Measurements from ENCODE around the gene LAD1. TPM values are rescaled to one million over a fixed set of nuclear protein-coding genes. Genes with fewer than 3 reads are reported as not detected.

The LAD1 gene
- total and polyA plus RNA-seq, 2 donors (not counting 1 experiment from before 2014, with no cell fraction given): not detected

- Histone ChIP-seq H3K9me3 (ENCODE audit: control insufficient read depth, insufficient read depth, low read depth, low read length) (no peaks in the 10 kb centered on the region), H4K20me1 (ENCODE audit: control insufficient read depth, extremely low read depth, insufficient read depth, low read length) (no peaks in the 10 kb centered on the region), H3K4me2 (ENCODE audit: extremely low read depth, insufficient read depth, low read length) (no peak overlapping the region), H3K79me2 (ENCODE audit: control insufficient read depth, insufficient read depth, low read length) (no peaks in the 10 kb centered on the region), H3K9ac (ENCODE audit: insufficient read depth, low read length) (no peak overlapping the region), H3K4me3 (replicated peaks in 1 of 4; ENCODE audit: control extremely low read depth in 1 of 4, insufficient read depth in 1 of 4, low read depth in 3 of 4, low read length in 4 of 4) (no peak overlapping the region), H3K27ac (ENCODE audit: insufficient read depth, low read length) (no peak overlapping the region), H3K4me1 (ENCODE audit: control insufficient read depth, extremely low read depth, insufficient read depth, low read length) (no peaks in the 10 kb centered on the region), H3K27me3 (ENCODE audit: control insufficient read depth, insufficient read depth, low read length) (peaks cover 4% of the 10 kb centered on the region), H2AFZ (ENCODE audit: low read length) (no peak overlapping the region), H3K36me3 (ENCODE audit: control insufficient read depth, insufficient read depth, low read length) (no peaks in the 10 kb centered on the region)
- DNase-seq (ENCODE audit: low read depth in 2 of 2): no peak
- no peak for TF ChIP-seq EZH2 (IDR thresholded peaks at IDR 0.05; ENCODE audit: low read length, missing control alignments)
- no peak for TF ChIP-seq CTCF (conservative IDR thresholded peaks at IDR 0.05 in 1 of 2, IDR thresholded peaks at IDR 0.05 in 1 of 2; ENCODE audit: low read depth in 1 of 2, low read length in 2 of 2)
Observed at GRCh38 chr1:201445310-201445709, 46.2 kb upstream of the LAD1 start.

- Histone ChIP-seq H2AFZ (ENCODE audit: low read length) (no peak overlapping the region), H3K4me1 (ENCODE audit: control insufficient read depth, extremely low read depth, insufficient read depth, low read length) (no peaks in the 10 kb centered on the region), H3K79me2 (ENCODE audit: control insufficient read depth, insufficient read depth, low read length) (no peaks in the 10 kb centered on the region), H3K9me3 (ENCODE audit: control insufficient read depth, insufficient read depth, low read depth, low read length) (no peaks in the 10 kb centered on the region), H3K27ac (ENCODE audit: insufficient read depth, low read length) (no peak overlapping the region), H3K36me3 (ENCODE audit: control insufficient read depth, insufficient read depth, low read length) (no peaks in the 10 kb centered on the region), H3K4me2 (ENCODE audit: extremely low read depth, insufficient read depth, low read length) (no peak overlapping the region), H4K20me1 (ENCODE audit: control insufficient read depth, extremely low read depth, insufficient read depth, low read length) (no peaks in the 10 kb centered on the region), H3K27me3 (ENCODE audit: control insufficient read depth, insufficient read depth, low read length) (peaks cover 4% of the 10 kb centered on the region), H3K9ac (ENCODE audit: insufficient read depth, low read length) (no peak overlapping the region), H3K4me3 (replicated peaks in 1 of 4; ENCODE audit: control extremely low read depth in 1 of 4, insufficient read depth in 1 of 4, low read depth in 3 of 4, low read length in 4 of 4) (no peak overlapping the region)
- TF ChIP-seq CTCF (conservative IDR thresholded peaks at IDR 0.05 in 1 of 2, IDR thresholded peaks at IDR 0.05 in 1 of 2; ENCODE audit: low read depth in 1 of 2, low read length in 2 of 2) (no peak), EZH2 (IDR thresholded peaks at IDR 0.05; ENCODE audit: low read length, missing control alignments) (no peak)
- peak; percentile 8 to 68 for DNase-seq (ENCODE audit: low read depth in 2 of 2)
Observed at GRCh38 chr1:201444792-201445191, 45.7 kb upstream of the LAD1 start.

GRCh38 chr1:201443747-201444146 is 44.6 kb upstream of the LAD1 start:
- Histone ChIP-seq H3K27ac (ENCODE audit: insufficient read depth, low read length) (no peak overlapping the region), H3K4me1 (ENCODE audit: control insufficient read depth, extremely low read depth, insufficient read depth, low read length) (no peaks in the 10 kb centered on the region), H3K4me2 (ENCODE audit: extremely low read depth, insufficient read depth, low read length) (no peak overlapping the region), H3K36me3 (ENCODE audit: control insufficient read depth, insufficient read depth, low read length) (no peaks in the 10 kb centered on the region), H3K79me2 (ENCODE audit: control insufficient read depth, insufficient read depth, low read length) (no peaks in the 10 kb centered on the region), H3K27me3 (ENCODE audit: control insufficient read depth, insufficient read depth, low read length) (peaks cover 4% of the 10 kb centered on the region), H4K20me1 (ENCODE audit: control insufficient read depth, extremely low read depth, insufficient read depth, low read length) (no peaks in the 10 kb centered on the region), H3K9me3 (ENCODE audit: control insufficient read depth, insufficient read depth, low read depth, low read length) (no peaks in the 10 kb centered on the region), H3K4me3 (replicated peaks in 1 of 4; ENCODE audit: control extremely low read depth in 1 of 4, insufficient read depth in 1 of 4, low read depth in 3 of 4, low read length in 4 of 4) (no peak overlapping the region), H3K9ac (ENCODE audit: insufficient read depth, low read length) (no peak overlapping the region), H2AFZ (ENCODE audit: low read length) (no peak overlapping the region)
- no peak for DNase-seq (ENCODE audit: low read depth in 2 of 2)
- TF ChIP-seq EZH2 (IDR thresholded peaks at IDR 0.05; ENCODE audit: low read length, missing control alignments): no peak
- no peak for TF ChIP-seq CTCF (conservative IDR thresholded peaks at IDR 0.05 in 1 of 2, IDR thresholded peaks at IDR 0.05 in 1 of 2; ENCODE audit: low read depth in 1 of 2, low read length in 2 of 2)

Data from fibroblast of lung (primary cell).